MCF 10A (cell line): ENCODE measurements around the gene CACNA1B. TPM values are rescaled to one million over a fixed set of nuclear protein-coding genes. Genes with fewer than 3 reads are reported as not detected.

ENCODE experiments used
- BruUV-seq: library from RNA; stranded (reverse); fragments of 400-500 nt; replicated peaks from 2 replicates; lab custom pipeline; 2021; lab: Mats Ljungman, UMichigan
- CTCF ChIA-PET: fragments of 300-600 bp; sonication (Branson Sonifier 250); formaldehyde crosslinking; extraction: SDS; loops from one replicate; lab custom pipeline; 2021; ENCODE audit warnings: antibody characterized with exemption, inconsistent platforms; lab: Yijun Ruan, JAX
- POLR2A ChIA-PET: fragments of 300-600, 350-650 bp; sonication (Branson Sonifier 250); formaldehyde crosslinking; extraction: SDS; loops from one replicate; lab custom pipeline; 2020; ENCODE audit warnings: antibody characterized with exemption, inconsistent platforms; lab: Yijun Ruan, JAX
- DNase-seq: peaks from one replicate; pipeline ENCODE4 v3.0.0-alpha.2; 2018; ENCODE audit not compliant: unreplicated experiment
- H3K27ac Mint-ChIP-seq: one replicate; pipeline ENCODE4 v1.8.0; 2022; ENCODE audit warnings: mild to moderate bottlenecking, low read depth, mixed read lengths; ENCODE audit not compliant: unreplicated experiment
- H3K27me3 Mint-ChIP-seq: one replicate; pipeline ENCODE4 v1.8.0; 2022; ENCODE audit warnings: mixed read lengths; ENCODE audit not compliant: insufficient read depth, unreplicated experiment
- H3K36me3 Mint-ChIP-seq: one replicate; pipeline ENCODE4 v1.8.0; 2022; ENCODE audit warnings: mild to moderate bottlenecking, moderate library complexity, mixed read lengths; ENCODE audit not compliant: insufficient read depth, unreplicated experiment
- H3K4me1 Mint-ChIP-seq: one replicate; pipeline ENCODE4 v1.8.0; 2022; ENCODE audit warnings: mixed read lengths; ENCODE audit not compliant: insufficient read depth, unreplicated experiment
- H3K4me3 Mint-ChIP-seq: one replicate; pipeline ENCODE4 v1.8.0; 2022; ENCODE audit warnings: mild to moderate bottlenecking, moderate library complexity, mixed read lengths; ENCODE audit not compliant: unreplicated experiment
- H3K9me3 Mint-ChIP-seq: one replicate; pipeline ENCODE4 v1.8.0; 2022; ENCODE audit warnings: mixed read lengths; ENCODE audit not compliant: unreplicated experiment
- CTCF ChIP-seq: fragments of 200-600 bp; IDR thresholded peaks from one replicate; pipeline ENCODE4 v1.8.0; 2022; ENCODE audit warnings: antibody characterized with exemption, mild to moderate bottlenecking; ENCODE audit not compliant: unreplicated experiment
- intact Hi-C: fragments of 100-400 bp; cut with micrococcal nuclease; formaldehyde crosslinking; loops from 2 replicates; pipeline ENCODE4 v1.14.1; 2022
- total RNA-seq: library from RNA; stranded (reverse); gene quantifications from 2 replicates; pipeline ENCODE4 v1.2.3, GENCODE V29; 2022

CACNA1B gene
- total RNA-seq, 1 experiment from 2014 or later = not detected

- peaks cover 7% of the 10 kb centered on the region for H3K9me3 Mint-ChIP-seq
- CTCF ChIA-PET = no interaction called here
- BruUV-seq = no TSS peak
Observed at GRCh38 chr9:137974746-137975526, 97.4 kb downstream of the CACNA1B start.

GRCh38 chr9:137975527-137975913 is 97.9 kb downstream of the CACNA1B start:
- ChIA-PET CTCF (no interaction called here), POLR2A (interaction anchor here (0.6 kb wide), 1 partner anchor 11 kb away, joined by 3 read pairs; no protein-coding TSS in a partner anchor)
- BruUV-seq = no TSS peak
- TF ChIP-seq CTCF = no peak
- Mint-ChIP-seq H3K27ac (no peak overlapping the region), H3K36me3 (no peaks in the 10 kb centered on the region), H3K9me3 (peaks cover 7% of the 10 kb centered on the region), H3K27me3 (no peaks in the 10 kb centered on the region), H3K4me1 (no peaks in the 10 kb centered on the region), H3K4me3 (no peak overlapping the region)
- no peak for DNase-seq
- intact Hi-C loops = no loop called here

More at GRCh38 chr9:137974746-137975526, 97.4 kb downstream of the CACNA1B start:
- POLR2A ChIA-PET = no interaction called here
- Mint-ChIP-seq H3K4me3 (no peak overlapping the region), H3K4me1 (no peaks in the 10 kb centered on the region), H3K27me3 (no peaks in the 10 kb centered on the region), H3K27ac (no peak overlapping the region), H3K36me3 (no peaks in the 10 kb centered on the region)
- intact Hi-C loops = no loop called here
- no peak for DNase-seq
- TF ChIP-seq CTCF = no peak

GRCh38 chr9:137975936-137976565 is 98.5 kb downstream of the CACNA1B start:
- ChIA-PET CTCF (no interaction called here), POLR2A (interaction anchor here (0.6 kb wide), 2 partner anchors 12 to 1248 kb away, joined by 3 read pairs; no protein-coding TSS in a partner anchor)
- DNase-seq = no peak
- H3K27me3 Mint-ChIP-seq = peaks cover under 1% of the 10 kb centered on the region
- no peak overlapping the region for H3K4me3 Mint-ChIP-seq
- H3K4me1 Mint-ChIP-seq = no peaks in the 10 kb centered on the region
- BruUV-seq = no TSS peak
- peaks cover 7% of the 10 kb centered on the region for H3K9me3 Mint-ChIP-seq
- H3K36me3 Mint-ChIP-seq = no peaks in the 10 kb centered on the region
- H3K27ac Mint-ChIP-seq = no peak overlapping the region
- no peak for TF ChIP-seq CTCF
- intact Hi-C loops = no loop called here

- Mint-ChIP-seq H3K9me3 (peaks cover 14% of the 10 kb centered on the region), H3K4me1 (no peaks in the 10 kb centered on the region), H3K36me3 (no peaks in the 10 kb centered on the region), H3K4me3 (no peak overlapping the region), H3K27ac (no peak overlapping the region), H3K27me3 (peaks cover 14% of the 10 kb centered on the region)
- ChIA-PET CTCF (no interaction called here), POLR2A (no interaction called here)
- BruUV-seq = no TSS peak
- DNase-seq = no peak
- intact Hi-C loops = no loop called here
- TF ChIP-seq CTCF = no peak
Observed at GRCh38 chr9:137977571-137978261, 100.1 kb downstream of the CACNA1B start.
